Spleen (tissue), 7 donors: ENCODE results near the gene RAI14.

Experiments
- CTCF ChIP-seq, 11 experiments: fragments of 200-600 bp in 7 of 11; fragments of 450-650 bp in 4 of 11; sonication (generic) in 4 of 11; IDR thresholded peaks in 8 of 11; conservative IDR thresholded peaks in 3 of 11; 1 replicate in 7 of 11; 2 replicates in 4 of 11; pipeline versions ENCODE4 v1.4.0 to v1.8.0; 2016 to 2021; ENCODE audit warnings: antibody characterized with exemption in 11 of 11, inconsistent platforms in 4 of 11, mild to moderate bottlenecking in 1 of 11
- POLR2A ChIP-seq, 3 donors: fragments of 450-650 bp; IDR thresholded peaks; one replicate each; pipeline ENCODE4 v1.5.1; 2017; ENCODE audit warnings: antibody characterized with exemption in 3 of 3, mild to moderate bottlenecking in 1 of 3
- POLR2AphosphoS5 ChIP-seq, 3 donors: sonication (generic); formaldehyde crosslinking; IDR thresholded peaks; one replicate each; pipeline ENCODE4 v1.5.1; 2017; ENCODE audit warnings: antibody characterized with exemption in 3 of 3
- donor health status: DM: no; HTN: no; CAD: no; lungs with moderate emphysema.
- donor health status: DM: no; HTN: no; CAD: no.
- donor health status: DM: no; HTN: no; CAD: no.

GRCh38 chr5:34765662-34766061, 109.5 kb downstream of the RAI14 start:
- no peak for TF ChIP-seq CTCF (IDR thresholded peaks at IDR 0.05 in 8 of 11, conservative IDR thresholded peaks at IDR 0.05 in 3 of 11)
- TF ChIP-seq POLR2A (IDR thresholded peaks at IDR 0.05) = no peak
- no peak for TF ChIP-seq POLR2AphosphoS5 (IDR thresholded peaks at IDR 0.05)
